Panc1 (cell line): Measurements from ENCODE around the gene MED12L. TPM values are rescaled to one million over a fixed set of nuclear protein-coding genes. Genes with fewer than 3 reads are reported as not detected.

Experiments
- ATAC-seq: fragments of 200-7000 bp; cut with Tn5 transposase; 2 replicates; pipeline ENCODE4 v1.9.1; 2020; ENCODE audit warnings: mild to moderate bottlenecking, moderate library complexity
- BruUV-seq: library from RNA; stranded (reverse); fragments of 400-500 nt; replicated peaks from 2 replicates; lab custom pipeline; 2021; lab: Mats Ljungman, UMichigan
- CTCF ChIA-PET: fragments of 300-600 bp; sonication (Branson Sonifier 250); formaldehyde crosslinking; loops from one replicate; lab custom pipeline; 2022; ENCODE audit warnings: antibody characterized with exemption; lab: Charles Lee
- POLR2A ChIA-PET: fragments of 300-600 bp; sonication (Branson Sonifier 250); formaldehyde crosslinking; loops from one replicate; lab custom pipeline; 2022; ENCODE audit warnings: antibody characterized with exemption; lab: Charles Lee
- DNase-seq: peaks from one replicate; pipeline ENCODE4 v3.0.0-alpha.2; 2010; ENCODE audit warnings: low read depth, low spot score
- H3K27ac ChIP-seq: 2 replicates; pipeline ENCODE4 v1.5.1; 2011; ENCODE audit warnings: mild to moderate bottlenecking, low read length, inconsistent platforms
- H3K27me3 ChIP-seq: fragments of 200-500 bp; sonication (Bioruptor generic); 2 replicates; pipeline ENCODE4 v1.6.0; 2014; ENCODE audit warnings: low read length, inconsistent platforms; ENCODE audit not compliant: control insufficient read depth, insufficient read depth
- H3K36me3 ChIP-seq: fragments of 200-500 bp; sonication (Bioruptor generic); 2 replicates; pipeline ENCODE4 v1.5.1; 2014; ENCODE audit warnings: inconsistent platforms, mild to moderate bottlenecking, low read length, moderate library complexity; ENCODE audit not compliant: control insufficient read depth, insufficient read depth
- H3K4me1 ChIP-seq: 2 replicates; pipeline ENCODE4 v1.5.1; 2011; ENCODE audit warnings: inconsistent platforms, mild to moderate bottlenecking, low read length, moderate library complexity; ENCODE audit not compliant: control insufficient read depth, insufficient read depth
- H3K4me3 ChIP-seq, 2 experiments: 2 replicates each; pipeline ENCODE4 v1.5.1; 2011 to 2012; ENCODE audit warnings: low read depth in 2 of 2, low read length in 2 of 2, mild to moderate bottlenecking in 2 of 2, inconsistent platforms in 1 of 2, moderate library complexity in 1 of 2
- H3K9me3 ChIP-seq: fragments of 200-500 bp; sonication (Bioruptor generic); 2 replicates; pipeline ENCODE4 v1.5.1; 2014; ENCODE audit warnings: low read depth, mild to moderate bottlenecking, inconsistent platforms, low read length, moderate library complexity; ENCODE audit not compliant: control insufficient read depth, insufficient read depth
- CTCF ChIP-seq: fragments of 450-650 bp; IDR thresholded peaks from 2 replicates; pipeline ENCODE4 v1.5.1; 2017; ENCODE audit warnings: mild to moderate bottlenecking
- POLR2AphosphoS5 ChIP-seq: IDR thresholded peaks from 2 replicates; pipeline ENCODE4 v1.6.1; 2012; ENCODE audit warnings: mild to moderate bottlenecking, low read depth, low read length, moderate library complexity
- REST ChIP-seq, 2 experiments: IDR thresholded peaks; 2 replicates each; pipeline ENCODE4 v1.6.1; 2011 to 2012; ENCODE audit warnings: low read depth in 2 of 2, control low read depth in 1 of 2, low read length in 1 of 2, mild to moderate bottlenecking in 1 of 2, moderate library complexity in 1 of 2; ENCODE audit not compliant: insufficient read depth in 1 of 2
- SIN3A ChIP-seq: IDR thresholded peaks from 2 replicates; pipeline ENCODE4 v1.6.1; 2012; ENCODE audit warnings: low read depth, mild to moderate bottlenecking, low read length, moderate library complexity, borderline replicate concordance; ENCODE audit not compliant: insufficient read depth
- TCF7L2 ChIP-seq: IDR thresholded peaks from 2 replicates; pipeline ENCODE4 v1.6.1; 2011; ENCODE audit warnings: mild to moderate bottlenecking, low read depth, low read length, inconsistent platforms
- in situ Hi-C: cut with HindIII; loops from 2 replicates; pipeline ENCODE4 v1.10.0; 2016; ENCODE audit warnings: low sequenced_read_pairs, low pct_unique_long_range_greater_than_20kb
- intact Hi-C: fragments of 100-400 bp; cut with micrococcal nuclease; formaldehyde crosslinking; loops from one replicate; pipeline ENCODE4 v1.10.0; 2022; ENCODE audit not compliant: unreplicated experiment
- total RNA-seq: library from RNA; stranded (reverse); gene quantifications from one replicate; pipeline ENCODE4 v1.2.1, GENCODE V29; 2021; ENCODE audit not compliant: unreplicated experiment

The MED12L gene
- total RNA-seq, 1 experiment from 2014 or later: 2.8 TPM

- no peak for ATAC-seq
- H3K27me3 ChIP-seq: peaks cover 4% of the 10 kb centered on the region; the same call in 1 of the 2 replicates
- no TSS peak for BruUV-seq
- no peak overlapping the region for H3K27ac ChIP-seq
- no peaks in the 10 kb centered on the region for H3K9me3 ChIP-seq
- TF ChIP-seq POLR2AphosphoS5 (no peak), SIN3A (no peak), CTCF (no peak), TCF7L2 (no peak), REST (IDR thresholded peaks at IDR 0.05; ENCODE audit: insufficient read depth in 1 of 2, low read depth in 2 of 2, low read length in 1 of 2) (no peak)
- ChIA-PET CTCF (no interaction called here), POLR2A (no interaction called here)
- H3K4me3 ChIP-seq: no peak overlapping the region
- no peaks in the 10 kb centered on the region for H3K36me3 ChIP-seq
- no peaks in the 10 kb centered on the region for H3K4me1 ChIP-seq
- intact Hi-C loops: no loop called here
- no peak for DNase-seq
- in situ Hi-C loops: no loop called here
These were observed 177.5 kb downstream of the MED12L start for GRCh38 chr3:151262871-151263525.

- TF ChIP-seq TCF7L2 (no peak), CTCF (no peak), SIN3A (no peak), REST (IDR thresholded peaks at IDR 0.05; ENCODE audit: insufficient read depth in 1 of 2, low read depth in 2 of 2, low read length in 1 of 2) (no peak), POLR2AphosphoS5 (no peak)
These were observed 179.1 kb downstream of the MED12L start for GRCh38 chr3:151264605-151265004.

More at GRCh38 chr3:151264605-151265004, 179.1 kb downstream of the MED12L start:
- ChIA-PET CTCF (interaction anchor here (0.7 kb wide), 2 partner anchors 37 to 83 kb away, joined by 3 read pairs; no protein-coding TSS in a partner anchor), POLR2A (no interaction called here)
- H3K27ac ChIP-seq: no peak overlapping the region
- intact Hi-C loops: no loop called here
- H3K36me3 ChIP-seq: no peaks in the 10 kb centered on the region; the same call in 1 of the 2 replicates
- ATAC-seq (no peak), DNase-seq (no peak)
- BruUV-seq: no TSS peak
- in situ Hi-C loops: no loop called here
- no peaks in the 10 kb centered on the region for H3K4me1 ChIP-seq
- no peak overlapping the region for H3K4me3 ChIP-seq
- no peaks in the 10 kb centered on the region for H3K9me3 ChIP-seq
- peaks cover 4% of the 10 kb centered on the region; the same call in 1 of the 2 replicates for H3K27me3 ChIP-seq
